ENCODE results near the gene PRKAA1.
A peak's percentile ranks its signal among the peaks of the same experiment; 100 is the strongest.
"Not testable (repeated sequence)": the region's sequence is repeated elsewhere in the genome, so short reads cannot be mapped to it uniquely, and the experiment has no call there.

The PRKAA1 gene

DNA sequence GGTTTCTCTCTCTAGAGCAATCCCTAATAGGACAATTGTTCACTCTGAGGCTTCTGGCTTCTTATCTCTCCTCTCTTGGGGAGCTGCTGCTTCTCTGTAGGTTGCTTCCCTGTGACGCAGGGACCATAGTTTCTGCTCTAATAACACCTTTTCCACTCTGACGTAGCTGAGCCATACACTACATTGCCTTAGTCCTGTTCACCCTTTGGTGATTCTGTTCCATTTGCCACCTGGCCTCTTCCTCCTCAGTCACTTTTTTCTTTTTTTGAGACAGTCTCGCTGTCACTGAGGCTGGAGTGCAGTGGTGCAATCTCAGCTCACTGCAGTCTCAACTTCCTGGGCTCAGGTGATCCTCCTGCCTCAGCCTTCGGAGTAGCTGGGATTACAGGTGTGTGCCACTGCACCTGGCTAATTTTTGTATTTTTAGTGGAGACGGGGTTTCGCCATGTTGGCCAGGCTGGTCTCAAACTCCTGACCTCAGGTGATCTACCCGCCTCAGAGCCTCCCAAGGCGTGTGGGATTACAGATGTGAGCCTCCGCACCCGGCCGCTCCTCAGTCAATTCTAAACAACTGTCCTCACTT is 27.4 kb upstream of the PRKAA1 start:
- not testable (repeated sequence) for DNase-seq

DNA sequence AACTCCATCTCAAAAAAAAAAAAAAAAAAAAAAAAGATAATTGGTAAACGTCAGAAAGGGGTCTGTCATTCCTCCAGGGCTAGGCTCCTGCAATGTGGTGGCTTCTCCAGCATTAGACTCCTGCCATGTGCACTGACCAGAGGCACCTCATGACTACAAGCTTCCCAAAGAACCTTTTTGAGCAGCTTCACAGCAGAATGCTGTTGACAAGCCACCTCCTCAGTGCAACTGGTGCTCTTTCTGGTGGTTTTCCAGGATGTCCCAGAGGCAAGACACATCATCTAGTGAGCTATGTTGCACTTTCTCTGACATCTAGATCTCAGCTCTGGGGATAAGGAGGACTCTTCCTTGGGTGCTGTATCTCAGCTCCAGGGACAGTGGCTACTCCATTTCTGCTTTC is 25.3 kb upstream of the PRKAA1 start:
- no peak for DNase-seq

DNA sequence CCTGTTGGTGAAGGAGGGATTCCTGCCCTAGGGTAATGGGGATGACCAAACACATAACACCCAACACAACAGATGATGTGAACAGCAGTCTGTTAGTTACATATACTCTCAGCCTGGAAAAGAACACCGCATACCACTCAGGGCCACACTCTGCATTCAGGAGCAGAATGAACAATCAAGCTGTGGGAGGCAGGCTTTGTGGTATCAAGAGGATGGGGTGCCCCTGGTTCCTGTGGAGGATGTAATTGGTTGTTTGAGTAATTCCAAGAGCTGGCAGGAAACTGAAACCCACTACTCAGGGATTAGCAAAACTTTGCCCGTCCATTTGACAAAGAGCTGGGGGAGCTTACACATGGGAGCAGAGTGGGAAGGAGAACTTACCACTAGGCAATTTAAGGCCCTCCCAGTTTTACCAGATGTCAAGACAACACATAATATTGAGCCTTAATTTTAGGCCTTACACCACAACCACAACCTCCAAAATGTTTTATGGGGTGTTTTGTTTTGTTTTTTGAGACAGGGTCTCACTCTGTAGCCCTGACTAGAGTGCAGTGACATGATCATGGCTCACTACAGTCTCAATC is 15.6 kb upstream of the PRKAA1 start:
- no peak for DNase-seq

DNA sequence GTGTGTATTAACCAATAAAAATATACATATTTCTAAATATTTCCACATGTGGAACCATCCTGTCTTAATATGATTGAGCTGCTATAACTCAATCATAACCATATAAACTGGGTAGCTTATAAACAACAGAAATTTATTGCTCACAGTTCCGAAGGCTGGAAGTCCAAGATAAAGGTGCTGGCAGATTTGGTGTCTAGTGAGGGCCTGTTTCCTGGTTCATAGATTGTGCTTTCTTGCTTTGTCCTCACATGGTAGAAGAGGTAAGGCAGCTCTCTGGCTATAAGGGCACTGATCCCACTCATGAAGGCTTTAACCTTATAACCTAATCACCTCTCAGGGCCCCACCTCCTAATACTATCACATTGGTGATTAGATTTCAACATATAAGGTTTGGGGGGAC is 14.0 kb upstream of the PRKAA1 start:
- DNase-seq: no peak

DNA sequence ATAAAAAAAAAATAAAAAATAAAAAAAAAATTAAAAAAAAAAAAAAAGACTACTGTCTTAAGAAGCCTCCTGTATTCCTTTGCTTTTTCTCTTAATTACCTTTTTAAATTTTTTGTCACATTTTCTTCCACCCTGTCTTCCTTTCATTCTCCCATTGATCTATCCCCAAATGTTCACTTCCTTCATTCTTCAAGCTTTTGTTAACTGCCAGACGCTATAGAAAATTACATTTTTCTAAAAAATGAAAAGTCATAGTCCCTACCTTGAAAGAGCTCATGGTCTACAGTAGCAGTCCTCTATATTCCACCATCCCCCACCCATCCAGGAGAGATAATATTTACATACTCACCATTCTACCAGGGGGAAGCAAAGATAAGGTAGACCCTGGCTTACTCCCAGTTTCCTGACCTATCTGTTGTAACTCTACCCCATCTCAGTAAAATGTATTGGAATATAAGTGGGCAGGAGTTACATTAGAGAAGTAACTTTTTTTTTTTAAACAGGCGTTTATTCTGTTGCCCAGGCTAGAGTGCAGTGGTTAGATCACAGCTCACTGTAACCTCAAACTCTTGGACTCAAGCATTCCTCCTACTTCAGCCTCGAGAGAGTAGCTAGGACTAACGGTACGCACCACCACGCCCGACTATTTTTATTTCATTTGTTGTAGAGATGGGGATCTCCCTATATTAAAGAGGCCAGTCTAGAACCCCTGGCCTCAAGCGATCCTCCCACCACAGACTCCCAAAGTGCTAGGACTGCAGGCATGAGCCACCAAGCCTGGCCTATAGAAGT is 3.8 kb upstream of the PRKAA1 start:
- DNase-seq: no peak

DNA sequence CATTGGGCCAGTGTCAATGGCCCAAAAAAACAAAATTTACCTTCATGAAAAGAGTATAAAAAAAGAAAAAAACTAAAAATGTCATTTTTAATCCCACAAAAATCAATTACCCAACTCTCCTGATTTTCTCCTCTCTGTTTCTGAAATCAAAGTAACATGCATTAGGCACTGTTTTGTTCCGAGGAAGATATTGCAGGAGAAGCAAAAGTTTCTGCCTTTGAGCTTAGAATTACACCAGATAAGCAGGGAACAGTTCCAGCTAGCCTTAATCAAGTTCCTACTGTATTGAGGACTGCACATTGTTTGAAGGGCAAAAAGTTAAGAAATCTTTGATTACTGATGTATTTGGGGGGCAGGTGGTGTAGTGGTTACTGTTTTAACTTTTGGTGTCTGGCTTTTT is 1.1 kb upstream of the PRKAA1 start:
- DNase-seq: no peak

DNA sequence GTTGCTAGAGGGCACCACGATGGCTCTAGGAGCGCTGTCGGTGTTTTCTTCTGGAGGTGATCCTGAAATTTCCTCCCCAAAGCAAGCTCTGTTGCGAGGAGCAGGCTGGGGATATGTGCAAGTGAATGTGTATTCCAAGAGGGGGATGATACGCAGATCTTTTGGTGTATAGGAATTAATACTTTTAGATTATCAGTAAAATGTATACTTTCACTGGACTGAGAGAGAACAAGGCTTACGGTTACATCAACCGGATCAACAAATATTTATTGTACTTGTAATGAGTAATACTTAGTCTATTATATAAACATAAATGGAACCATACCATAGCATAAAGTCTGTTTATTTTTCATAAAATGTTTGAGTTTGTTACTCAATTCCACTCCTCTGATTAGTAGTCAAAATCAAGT is 632 bp upstream of the PRKAA1 start:
- no peak for DNase-seq

DNA sequence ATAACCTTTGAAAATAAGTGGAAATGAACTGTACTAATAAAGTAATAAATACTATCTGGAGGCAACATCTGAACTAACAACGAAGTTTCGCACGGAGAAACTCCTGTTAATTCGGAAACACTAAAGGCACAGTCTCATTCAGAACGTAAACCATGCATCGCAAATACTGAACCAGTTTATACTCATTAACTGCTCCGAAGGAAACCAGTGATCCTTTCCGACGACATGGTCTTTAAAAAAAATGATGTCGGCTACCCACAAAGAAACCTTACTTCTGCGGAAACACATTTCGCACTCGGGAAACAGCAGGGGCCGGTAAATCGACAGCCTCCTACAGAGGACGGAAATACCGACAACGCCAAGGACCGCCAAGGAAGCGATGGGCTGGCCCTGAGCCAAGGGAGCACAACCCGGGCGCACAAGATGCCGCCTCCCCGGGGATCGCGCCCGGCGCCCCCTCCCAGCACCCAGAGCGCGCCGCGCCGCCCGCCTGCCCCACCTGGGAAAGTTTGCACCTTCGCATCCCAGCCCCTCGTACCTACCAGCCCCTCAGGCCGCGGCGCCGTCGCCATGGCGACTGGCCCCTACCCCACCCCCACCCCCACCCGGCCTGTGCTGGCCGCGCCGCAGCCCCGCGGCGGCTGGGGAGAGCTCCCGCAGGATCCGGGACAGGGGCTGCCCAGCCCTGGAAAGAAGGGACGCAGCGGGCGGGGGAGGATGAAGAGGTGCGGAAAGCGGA is 732 bp downstream of the PRKAA1 start:
- DNase-seq: peak; percentile 61

DNA sequence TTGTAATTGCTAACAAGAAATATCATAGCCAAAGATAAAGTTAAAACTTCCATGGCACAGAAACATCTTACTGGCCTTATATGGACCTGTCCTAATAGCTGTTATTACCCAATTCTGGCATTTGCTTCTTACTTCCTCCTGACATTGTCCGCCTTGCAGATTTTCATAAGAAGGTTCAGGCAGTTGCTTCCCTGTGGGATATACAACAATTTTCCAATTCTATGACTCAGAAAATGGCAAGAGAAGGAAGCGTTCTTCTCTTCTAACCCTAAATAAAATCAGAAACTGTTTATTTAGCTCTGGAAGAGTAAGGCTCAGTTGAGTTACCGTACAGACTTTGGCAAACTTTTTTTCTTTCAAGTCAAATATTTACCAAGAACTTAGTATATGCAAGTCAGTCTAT is 1.7 kb downstream of the PRKAA1 start:
- no peak for DNase-seq

DNA sequence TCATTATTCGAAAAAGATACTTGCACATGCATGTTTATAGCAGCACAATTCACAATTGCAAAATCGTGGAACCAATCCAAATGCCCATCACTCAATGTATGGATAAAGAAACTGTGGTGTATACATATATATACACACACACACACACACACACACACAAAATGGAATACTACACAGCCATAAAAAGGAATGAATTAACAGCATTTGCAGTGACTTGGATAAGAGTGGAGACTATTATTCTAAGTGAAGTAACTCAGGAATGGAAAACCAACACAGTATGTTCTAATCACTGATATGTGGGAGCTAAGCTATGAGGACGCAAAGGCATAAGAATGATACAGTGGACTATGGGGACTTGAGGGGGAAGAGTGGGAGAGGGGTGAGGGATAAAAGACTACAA is 3.3 kb downstream of the PRKAA1 start:
- DNase-seq: not testable (repeated sequence)

DNA sequence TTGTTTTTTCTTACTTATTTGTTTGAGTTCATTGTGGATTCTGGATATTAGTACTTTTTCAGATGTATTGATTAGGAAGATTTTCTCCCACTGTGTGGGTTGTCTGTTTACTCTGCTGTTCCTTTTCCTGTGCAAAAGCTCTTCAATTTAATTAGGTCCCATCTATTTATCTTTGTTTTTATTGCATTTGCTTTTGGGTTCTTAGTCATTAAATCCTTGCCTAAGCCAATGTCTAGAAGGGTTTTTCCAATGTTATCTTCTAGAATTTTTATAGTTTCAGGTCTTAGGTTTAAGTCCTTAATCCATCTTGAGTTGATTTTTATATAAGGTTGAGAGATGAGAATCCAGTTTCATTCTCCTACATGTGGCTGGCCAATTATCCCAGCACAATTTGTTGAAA is 3.8 kb downstream of the PRKAA1 start:
- DNase-seq: not testable (repeated sequence)

DNA sequence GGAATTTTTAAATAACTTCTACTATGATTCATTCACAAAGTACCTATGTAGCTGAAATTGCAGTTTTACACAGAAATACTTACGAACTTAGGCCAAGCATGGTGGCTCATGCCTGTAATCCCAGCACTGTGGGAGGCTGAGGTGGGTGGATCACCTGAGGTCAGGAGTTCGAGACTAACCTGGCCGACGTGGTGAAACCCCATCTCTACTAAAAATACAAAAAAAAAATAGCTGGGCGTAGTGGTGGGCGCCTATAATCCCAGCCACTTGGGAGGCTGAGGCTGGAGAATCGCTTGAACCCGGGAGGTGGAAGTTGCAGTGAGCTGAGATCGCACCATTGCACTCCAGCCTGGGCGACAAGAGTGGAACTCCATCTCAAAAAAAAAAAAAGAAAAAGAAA is 5.5 kb downstream of the PRKAA1 start:
- not testable (repeated sequence) for DNase-seq

DNA sequence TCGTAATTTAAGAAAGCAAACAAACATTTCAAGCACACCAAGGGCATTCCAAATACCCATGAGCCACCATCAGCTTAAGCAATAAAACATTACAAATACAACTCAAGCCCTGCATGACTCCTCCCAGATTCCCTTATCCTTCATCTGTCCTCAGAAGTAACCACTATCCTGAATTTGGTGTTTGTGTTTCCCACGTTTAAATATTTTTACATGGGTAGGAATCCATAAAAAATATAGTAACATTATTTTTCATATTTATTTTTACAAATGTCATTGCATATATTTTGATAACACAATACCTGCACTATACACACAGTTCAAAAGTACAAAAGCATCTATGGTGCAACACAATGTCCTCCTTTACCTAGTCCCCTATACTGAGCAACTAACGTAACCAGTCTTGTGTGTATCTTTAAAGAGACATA is 6.4 kb downstream of the PRKAA1 start:
- DNase-seq: no peak

DNA sequence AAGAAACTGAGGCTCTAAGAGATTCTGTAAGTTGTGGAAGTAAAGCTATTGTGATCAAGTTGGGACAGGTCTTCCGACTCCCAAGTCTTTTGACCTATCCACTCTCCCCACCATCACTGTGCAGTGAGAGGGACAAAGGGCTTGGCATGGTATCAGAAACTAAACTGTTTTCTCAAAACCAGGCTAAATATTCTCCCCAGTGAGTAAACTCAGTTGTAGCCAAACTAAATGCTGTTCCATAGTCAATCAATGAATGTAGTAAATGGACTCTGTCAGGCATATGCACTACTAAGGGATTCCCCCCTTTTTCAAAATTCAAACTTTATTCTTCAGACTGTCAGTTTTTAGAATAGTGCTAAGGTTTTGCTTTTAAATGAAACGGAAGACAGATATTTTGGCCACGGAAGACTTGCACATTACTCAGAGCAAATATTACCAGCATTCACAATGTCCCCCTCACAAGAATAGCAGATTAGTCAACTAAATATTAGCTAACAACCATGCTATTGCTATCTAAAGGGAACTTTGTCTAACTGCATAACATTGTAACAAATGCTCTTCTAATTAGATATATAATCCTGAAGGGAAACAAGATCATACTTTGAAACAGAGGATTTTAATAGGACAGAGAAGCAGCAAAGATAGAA is 7.1 kb downstream of the PRKAA1 start:
- DNase-seq: no peak

DNA sequence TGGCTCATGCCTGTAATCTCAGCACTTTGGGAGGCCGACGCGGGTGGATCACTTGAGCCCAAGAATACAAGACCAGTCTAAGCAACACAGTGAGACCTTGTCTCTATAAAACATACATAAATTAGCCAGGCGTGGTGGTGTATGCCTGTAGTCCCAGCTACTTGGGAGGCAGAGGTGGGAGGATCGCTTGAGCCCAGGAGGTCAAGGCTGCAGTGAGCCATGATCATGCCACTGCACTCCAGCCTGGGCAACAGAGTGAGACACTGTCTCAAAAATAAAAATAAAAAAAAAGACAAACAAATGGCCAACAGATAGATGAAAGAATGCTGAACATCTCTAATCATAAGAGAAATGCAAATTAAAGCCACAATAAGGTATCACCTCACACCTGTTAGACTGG is 9.2 kb downstream of the PRKAA1 start:
- DNase-seq: not testable (repeated sequence)

DNA sequence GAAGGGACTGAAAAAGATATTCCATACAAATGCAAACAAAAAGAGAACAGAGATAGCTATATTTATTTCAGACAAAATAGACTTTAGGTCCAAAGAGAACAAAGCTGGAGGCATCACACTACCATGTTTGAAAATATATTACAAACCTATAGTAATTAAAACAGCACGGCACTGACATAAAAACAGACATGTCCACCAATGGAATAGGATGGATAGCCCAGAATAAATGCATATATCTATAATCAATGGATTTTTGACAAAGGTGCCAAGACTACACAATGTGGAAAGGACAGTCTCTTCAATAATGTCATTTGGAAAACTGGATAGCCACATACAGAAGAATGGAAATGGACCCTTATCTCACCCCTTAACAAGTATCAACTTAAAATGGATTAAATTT is 10.2 kb downstream of the PRKAA1 start:
- DNase-seq: no peak

DNA sequence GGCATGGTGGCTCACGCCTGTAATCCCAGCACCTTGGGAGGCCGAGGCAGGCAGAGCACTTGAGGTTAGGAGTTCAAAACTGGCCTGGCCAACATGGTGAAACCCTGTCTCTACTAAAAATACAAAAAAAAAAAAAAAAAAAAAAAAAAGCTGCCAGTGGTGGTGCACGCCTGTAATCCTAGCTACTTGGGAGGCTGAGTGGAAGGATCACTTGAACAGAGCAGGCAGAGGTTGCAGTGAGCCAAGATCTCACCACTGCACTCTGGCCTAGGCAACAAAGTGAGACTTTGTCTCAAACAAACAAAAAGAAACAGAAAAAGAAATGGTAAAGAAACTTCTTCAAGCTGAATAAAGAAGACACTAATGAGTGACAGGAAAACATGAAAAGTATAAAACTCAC is 11.5 kb downstream of the PRKAA1 start:
- DNase-seq: not testable (repeated sequence)

DNA sequence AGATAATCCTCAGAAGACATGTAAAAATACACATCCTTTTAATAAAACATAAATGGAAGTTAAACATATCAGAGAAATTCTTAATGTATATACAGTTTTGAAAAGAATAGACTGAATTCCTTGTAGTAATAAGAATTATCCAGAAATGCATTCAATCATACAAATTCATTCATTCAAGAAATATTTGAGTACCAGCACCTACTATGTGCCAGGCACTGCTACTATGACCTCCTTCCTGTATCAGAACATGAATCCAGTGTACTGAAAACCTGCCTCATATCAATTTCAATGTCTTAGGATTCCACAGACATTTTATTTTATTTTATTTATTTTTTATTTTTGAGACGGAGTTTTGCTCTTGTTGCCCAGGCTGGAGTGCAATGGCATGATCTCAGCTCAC is 13.3 kb downstream of the PRKAA1 start:
- no peak for DNase-seq

DNA sequence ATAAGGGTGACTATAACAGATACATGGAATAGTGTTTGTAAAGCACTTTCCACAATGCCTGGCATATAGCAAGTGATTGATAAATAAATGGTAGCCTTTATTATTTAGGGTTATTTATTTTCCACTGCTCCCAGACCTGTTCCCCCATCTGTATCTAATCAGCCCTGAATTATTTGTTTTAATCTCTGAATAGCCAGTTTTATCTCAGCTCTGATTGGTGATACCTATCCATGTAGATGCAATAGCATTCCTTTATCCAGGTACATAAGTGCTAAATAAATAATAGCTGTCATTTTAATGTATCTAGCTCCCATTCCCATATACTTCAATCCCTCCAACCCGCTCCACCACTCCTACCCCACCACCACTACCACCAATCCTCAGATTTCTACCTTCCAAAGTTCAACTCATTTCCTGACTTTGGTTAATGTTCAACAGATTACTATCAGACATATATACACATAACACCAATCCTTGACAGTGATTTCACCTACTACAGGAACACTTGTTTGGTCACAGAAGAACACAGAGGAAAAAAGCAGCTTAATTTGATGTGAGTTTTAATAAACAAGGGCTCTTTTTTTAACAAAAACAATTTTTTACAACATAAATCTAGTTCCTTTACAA is 14.0 kb downstream of the PRKAA1 start:
- DNase-seq: no peak

DNA sequence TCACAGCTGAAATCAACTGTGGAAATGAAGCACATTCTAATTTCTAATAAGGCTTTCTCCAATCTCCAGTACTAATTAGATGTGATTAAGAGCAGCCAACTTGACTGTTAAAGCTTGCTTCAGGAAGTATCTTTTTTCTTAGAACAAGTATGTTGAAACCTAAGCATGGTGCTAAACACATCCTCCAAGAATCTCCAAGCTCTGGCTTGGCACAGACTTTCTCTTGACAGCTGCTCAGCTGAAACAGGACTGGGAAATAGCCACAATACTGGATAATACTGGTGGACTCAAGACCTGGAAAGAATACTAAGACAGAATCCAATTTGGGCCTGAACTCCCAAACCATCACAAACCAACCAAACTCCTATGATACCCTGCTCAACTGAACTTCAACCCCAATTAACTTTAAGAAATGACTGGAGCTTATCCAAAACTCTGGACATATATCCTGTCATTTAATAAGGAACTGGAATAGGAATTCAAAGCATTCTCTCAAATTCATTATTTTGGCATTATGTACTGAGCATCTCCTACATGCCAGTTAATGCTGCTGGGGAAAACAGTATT is 16.2 kb downstream of the PRKAA1 start:
- DNase-seq: no peak

DNA sequence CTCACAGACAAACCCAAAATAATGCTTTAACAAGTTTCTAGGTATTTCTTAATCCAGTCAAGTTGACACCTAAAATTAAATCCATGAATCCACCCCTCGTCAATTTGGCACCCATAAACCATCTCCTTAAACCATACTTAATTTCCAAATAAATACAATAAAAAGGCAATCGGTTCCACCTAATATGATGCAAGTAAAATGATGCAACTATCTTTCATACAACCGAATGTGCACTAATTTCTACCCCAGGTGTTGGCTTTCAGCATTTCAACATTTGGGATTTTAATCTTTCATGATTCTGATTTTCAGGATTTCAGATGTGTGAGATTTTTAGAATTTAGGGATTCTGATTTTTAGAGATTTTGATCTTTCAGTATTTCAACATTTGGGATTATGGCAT is 17.3 kb downstream of the PRKAA1 start:
- no peak for DNase-seq

DNA sequence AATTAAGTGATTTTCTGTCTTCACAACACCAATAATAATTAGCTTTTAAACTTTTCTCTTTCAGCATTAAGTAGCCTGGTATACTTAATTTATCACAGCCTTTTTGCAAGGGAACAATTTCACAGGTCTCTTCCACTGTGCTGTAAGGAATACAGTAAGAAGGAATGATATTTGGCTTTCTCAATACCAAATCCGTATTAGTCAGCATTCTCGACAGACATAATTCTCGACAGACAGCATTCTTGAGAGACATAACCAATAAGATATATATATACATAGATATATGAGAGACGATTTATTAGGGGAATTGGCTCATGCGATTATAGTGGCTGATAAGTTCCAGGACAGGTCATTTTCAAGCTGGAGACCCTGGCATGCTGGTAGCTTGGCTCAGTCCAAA is 18.0 kb downstream of the PRKAA1 start:
- no peak for DNase-seq
